ENCODE results near the gene SAMD10.
"Not testable (repeated sequence)": the region's sequence is repeated elsewhere in the genome, so short reads cannot be mapped to it uniquely, and the experiment has no call there.

SAMD10 gene

DNA sequence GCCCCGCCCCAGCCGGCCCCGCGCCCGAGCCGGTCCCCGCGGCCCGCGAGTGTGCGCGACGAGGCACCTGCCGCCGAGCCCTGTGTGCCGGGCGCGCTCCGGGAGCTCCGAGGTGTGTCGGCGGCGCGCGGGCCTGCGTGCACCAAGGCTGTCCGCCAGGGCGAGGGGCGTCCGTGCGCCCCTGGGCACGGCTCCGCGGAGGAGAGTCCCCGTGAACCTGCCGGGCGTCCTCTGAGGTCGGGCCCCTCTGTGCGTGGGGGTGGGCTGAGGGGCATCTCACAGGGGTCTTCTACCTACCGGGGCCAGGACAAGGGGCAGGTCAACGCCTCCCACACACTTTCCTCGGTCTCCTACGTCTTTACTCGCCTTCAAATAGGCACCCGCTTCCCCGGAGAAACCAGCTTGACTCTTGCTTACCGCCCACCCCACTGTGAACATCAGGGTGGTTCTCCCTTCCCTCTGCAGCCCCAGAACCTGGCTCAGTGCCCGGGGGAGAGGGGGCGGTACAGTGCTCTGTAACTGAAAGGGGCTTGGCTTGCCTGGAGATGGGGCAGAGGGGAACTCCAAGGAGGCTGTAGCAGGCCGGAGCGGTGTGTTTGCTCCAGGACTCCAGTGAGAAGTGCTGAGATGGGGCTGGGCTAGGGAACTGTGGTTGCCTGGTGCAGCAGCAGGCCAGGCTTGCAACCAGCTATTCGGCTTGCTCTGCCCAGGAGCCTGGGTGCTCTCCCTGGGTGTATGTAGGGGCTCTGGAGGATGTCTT lies at the start of gene SAMD10:
SAMD10 (minus strand) TSS at position 86 of the 760 bp plus-strand sequence. CDS start 175 bp downstream, outside the sequence.
- DNase-seq (ENCODE audit: low read depth in 3 of 3): peak; percentile 64 to 91 (median 67)

DNA sequence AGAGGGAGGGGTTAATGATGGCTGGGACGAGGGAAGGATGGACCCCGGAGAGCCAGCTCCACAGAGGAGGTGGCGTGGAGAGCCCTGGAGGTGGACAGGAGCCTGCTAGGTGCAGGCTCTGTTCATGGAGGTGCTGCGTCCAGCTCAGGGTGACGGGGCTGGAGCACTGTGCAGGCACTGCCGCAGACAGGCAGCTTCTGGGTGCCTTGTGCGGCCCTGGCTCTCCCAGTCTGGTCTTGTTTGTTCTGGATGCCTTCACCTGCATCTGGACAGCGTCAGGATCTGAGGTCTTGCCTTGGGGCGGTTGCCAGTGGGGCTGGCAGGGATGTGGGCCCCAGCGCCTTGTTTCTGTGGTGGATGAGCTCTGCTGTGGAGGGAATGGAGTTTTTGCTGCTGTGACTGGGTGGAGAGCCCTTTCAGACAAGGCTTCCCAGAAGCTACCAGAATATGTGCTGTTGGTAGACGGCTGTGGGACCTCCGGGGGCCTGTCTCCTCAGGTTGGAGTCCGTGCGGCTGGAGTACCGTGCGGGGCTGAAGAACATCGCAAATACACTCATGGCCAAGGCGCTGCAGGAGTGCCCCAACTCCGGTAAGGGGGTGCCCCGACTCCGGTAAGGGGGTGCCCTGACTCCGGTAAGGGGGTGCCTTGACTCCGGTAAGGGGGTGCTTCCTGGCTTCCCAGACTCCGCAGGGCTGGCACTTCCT lies 48.7 kb upstream of the SAMD10 start:
- DNase-seq (ENCODE audit: low read depth in 3 of 3): no peak

DNA sequence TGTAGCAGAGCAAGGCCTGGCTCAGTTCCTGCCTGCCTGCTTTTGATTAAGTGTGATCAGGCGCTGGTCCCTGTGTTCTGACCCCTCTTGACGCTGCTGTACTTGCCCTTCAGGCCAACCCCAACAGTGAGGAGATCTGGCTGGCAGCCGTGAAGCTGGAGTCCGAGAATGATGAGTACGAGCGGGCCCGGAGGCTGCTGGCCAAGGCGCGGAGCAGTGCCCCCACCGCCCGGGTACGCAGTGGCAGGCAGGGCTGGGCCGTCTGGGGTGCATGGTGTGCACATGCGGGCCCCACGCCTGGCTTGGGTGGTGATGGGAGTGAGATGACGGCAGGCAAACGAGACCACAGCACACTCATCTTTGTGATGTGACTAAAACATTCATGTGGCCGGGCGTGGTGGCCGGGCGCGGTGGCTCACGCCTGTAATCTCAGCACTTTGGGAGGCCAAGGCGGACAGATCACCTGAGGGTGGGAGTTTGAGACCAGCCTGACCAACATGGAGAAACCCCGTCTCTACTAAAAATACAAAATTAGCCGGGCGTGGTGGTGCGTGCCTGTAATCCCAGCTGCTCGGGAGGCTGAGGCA lies 46.5 kb upstream of the SAMD10 start:
- no peak for DNase-seq (ENCODE audit: low read depth in 3 of 3)

DNA sequence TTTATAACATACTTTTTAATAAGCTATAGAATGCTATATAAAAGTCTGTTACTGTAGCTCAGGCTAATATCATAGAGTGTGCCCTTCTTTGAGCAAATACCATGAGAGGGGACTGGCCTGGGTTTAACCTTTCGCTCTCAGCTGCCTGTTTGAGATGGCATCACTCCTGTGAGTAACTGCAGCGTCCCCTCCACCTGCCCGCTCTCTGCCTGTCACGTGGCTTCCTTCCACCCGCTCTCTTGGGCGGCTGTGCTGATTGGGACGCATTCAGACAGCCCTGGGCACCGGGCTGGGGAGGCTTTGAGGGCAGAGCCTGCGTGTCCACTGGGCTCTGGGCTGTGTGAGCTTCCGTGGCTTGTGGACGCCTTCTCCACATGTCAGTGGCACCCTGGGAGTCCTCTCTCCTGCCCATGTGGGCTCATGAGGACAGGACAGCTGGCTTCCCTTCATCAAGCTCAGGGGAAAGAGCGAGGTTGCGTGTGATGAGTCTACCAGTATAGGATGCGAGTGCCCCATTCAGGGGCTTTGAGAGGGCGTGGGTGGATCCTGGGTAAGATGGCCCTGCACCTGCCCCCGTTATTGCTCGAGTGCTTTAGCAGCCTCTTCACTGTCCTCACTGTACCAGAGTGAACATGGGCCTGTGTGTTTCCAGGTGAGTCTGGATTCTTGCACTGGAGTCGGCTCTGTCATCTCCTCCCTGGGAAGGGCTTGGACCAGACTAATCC lies 45.8 kb upstream of the SAMD10 start:
- DNase-seq (ENCODE audit: low read depth in 3 of 3): no peak

GRCh38 chr20:64024141-64024990 lies 44.9 kb upstream of the SAMD10 start:
- no peak for DNase-seq (ENCODE audit: low read depth in 3 of 3)

- DNase-seq (ENCODE audit: low read depth in 3 of 3): no peak
Observed at GRCh38 chr20:64023361-64024140, 44.1 kb upstream of the SAMD10 start.

GRCh38 chr20:64022671-64023360 lies 43.4 kb upstream of the SAMD10 start:
- DNase-seq (ENCODE audit: low read depth in 3 of 3): no peak

DNA sequence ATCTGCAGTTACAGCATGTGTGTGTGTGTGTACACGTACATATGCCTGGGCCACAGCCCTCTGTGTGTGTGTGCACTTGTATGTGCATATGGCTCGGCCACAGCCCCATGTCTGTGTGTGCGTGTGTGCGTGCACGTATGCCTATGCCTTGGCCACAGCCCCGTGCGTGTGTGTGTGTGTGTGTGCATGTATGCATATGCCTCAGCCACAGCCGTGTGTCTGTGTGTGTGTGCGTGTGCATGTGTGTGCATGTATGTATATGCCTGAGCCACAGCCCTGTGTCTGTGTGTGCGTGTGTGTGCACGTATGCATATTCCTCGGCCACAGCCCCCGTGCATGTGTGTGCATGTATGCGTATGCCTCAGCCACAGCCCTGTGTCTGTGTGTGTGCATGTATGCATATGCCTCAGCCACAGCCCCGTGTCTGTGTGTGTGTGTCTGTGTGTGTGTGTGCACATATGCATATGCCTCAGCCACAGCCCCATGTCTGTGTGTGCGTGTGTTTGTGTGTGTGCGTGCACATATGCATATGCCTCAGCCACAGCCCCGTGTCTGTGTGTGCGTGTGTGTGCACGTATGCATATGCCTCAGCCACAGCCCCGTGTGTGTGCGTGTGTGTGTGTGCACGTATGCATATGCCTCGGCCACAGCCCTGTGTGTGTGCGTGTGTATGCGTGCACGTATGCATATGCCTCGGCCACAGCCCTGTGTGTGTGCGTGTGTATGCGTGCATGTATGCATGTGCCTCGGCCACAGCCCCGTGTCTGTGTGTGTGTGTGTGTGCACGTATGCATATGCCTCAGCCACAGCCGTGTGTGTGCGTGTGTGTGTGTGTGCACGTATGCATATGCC lies 41.9 kb upstream of the SAMD10 start:
- DNase-seq (ENCODE audit: low read depth in 3 of 3): no peak

- no peak for DNase-seq (ENCODE audit: low read depth in 3 of 3)
Observed at GRCh38 chr20:64015635-64016034, 36.2 kb upstream of the SAMD10 start.

GRCh38 chr20:64012385-64013154 lies 33.1 kb upstream of the SAMD10 start:
- DNase-seq (ENCODE audit: low read depth in 3 of 3): not testable (repeated sequence)

GRCh38 chr20:64011366-64011779 lies 31.9 kb upstream of the SAMD10 start:
- no peak for DNase-seq (ENCODE audit: low read depth in 3 of 3)

GRCh38 chr20:64010711-64011237 lies 31.3 kb upstream of the SAMD10 start:
- DNase-seq (ENCODE audit: low read depth in 3 of 3): no peak

- no peak for DNase-seq (ENCODE audit: low read depth in 3 of 3)
Observed at GRCh38 chr20:64009811-64010387, 30.5 kb upstream of the SAMD10 start.

GRCh38 chr20:64006902-64007301 lies 27.5 kb upstream of the SAMD10 start:
- DNase-seq (ENCODE audit: low read depth in 3 of 3): no peak

- no peak for DNase-seq (ENCODE audit: low read depth in 3 of 3)
Observed at GRCh38 chr20:64006490-64006889, 27.0 kb upstream of the SAMD10 start.

- DNase-seq (ENCODE audit: low read depth in 3 of 3): no peak
Observed at GRCh38 chr20:64005394-64005793, 26.0 kb upstream of the SAMD10 start.

- no peak for DNase-seq (ENCODE audit: low read depth in 3 of 3)
Observed at GRCh38 chr20:64003960-64004725, 24.7 kb upstream of the SAMD10 start.
